K562 treated with DMSO at 1 percent for 48 hours (cell line): ENCODE results near the gene PITPNB. TPM values are rescaled to one million over a fixed set of nuclear protein-coding genes. Genes with fewer than 3 reads are reported as not detected.

Source experiments
- total RNA-seq: library from RNA; unstranded; fragments of 300-600 nt; gene quantifications from 2 replicates; pipeline ENCODE4 v1.2.3, GENCODE V29; 2022; ENCODE audit warnings: low replicate concordance; ENCODE audit errors: extremely low read depth

PITPNB gene
- not detected in 2 replicates for total RNA-seq

GRCh38 chr22:27919222-27919941, at the start of gene PITPNB:
TSS of gene PITPNB (minus strand) at chr22:27919256. CDS start at chr22:27919191, 65 bp downstream.

Other genes starting within 250 kb of the PITPNB start
- gene MN1, start 117.5 kb downstream of the PITPNB start, total RNA-seq: not detected in 2 replicates